COLO668 (cell line): ENCODE data around the gene UBR2.

Experiments
- DNase-seq: peaks from one replicate; lab custom pipeline; 2025; ENCODE audit not compliant: unreplicated experiment; lab: John Stamatoyannopoulos, UW

UBR2 gene

DNA sequence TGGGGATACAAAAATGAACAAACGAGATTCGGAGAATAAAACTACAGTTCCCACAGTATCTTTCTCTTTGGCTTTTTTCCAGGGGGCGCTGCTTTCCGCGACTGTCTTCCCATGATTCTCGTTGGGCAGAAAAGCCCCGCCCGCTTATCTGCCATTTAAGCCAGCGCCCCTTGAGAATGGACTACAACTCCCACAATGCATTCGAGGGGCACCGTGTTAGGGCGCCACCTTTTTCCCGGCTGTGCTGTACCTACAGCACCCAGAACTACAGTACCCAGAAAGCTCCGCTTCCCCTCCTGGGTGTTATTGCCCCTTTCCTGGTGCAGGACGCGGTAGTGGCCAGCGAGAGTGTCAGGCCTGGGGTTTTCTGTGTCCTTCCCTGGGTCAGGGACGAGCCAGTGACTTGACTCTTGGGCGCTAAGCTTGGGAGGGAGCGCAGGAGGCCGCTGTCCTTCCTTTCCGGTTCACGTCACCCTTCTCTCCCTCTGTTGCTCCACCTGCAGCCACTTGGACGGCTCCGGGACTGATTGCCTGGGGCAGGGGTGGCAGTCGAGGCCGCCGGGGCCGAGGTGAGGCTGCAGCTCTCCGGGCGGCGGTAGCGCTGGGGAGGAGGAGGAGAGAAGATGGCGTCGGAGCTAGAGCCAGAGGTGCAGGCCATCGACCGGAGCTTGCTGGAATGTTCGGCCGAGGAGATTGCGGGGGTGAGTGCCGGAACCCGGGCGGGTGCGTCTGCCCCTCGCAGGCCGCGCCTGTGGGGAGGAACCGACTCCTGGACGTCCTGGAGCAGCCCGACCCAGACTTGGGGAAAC lies at the start of gene UBR2:
Gene UBR2, plus strand, starts transcription at position 333 of the 809 bp plus-strand sequence. Its CDS starts 291 bp downstream, at position 624.
- peak; percentile 91 for DNase-seq

DNA sequence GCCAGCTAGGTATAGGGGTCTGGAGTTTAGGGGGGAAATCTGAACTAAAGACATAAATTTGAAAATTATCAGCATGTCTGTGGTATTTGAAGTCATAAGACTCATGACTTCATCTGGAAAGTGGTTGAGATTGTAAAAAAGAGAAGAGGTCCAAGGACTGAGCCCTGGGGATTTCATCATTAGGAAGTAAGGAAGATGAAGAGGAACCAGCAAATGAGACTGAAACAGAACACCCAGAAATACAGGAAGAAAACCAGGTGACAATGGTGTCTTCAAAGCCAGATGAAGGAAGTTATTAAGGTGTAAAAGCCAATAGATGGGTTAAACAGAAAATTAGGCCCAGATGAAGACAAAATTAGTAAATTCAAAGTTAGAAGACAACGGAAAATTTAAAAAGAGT lies 49.1 kb upstream of the UBR2 start:
- no peak for DNase-seq

- DNase-seq = no peak
These were observed 44.0 kb upstream of the UBR2 start for GRCh38 chr6:42519779-42520178.

GRCh38 chr6:42520786-42521607 lies 42.8 kb upstream of the UBR2 start:
- no peak for DNase-seq

GRCh38 chr6:42522036-42522435 lies 41.8 kb upstream of the UBR2 start:
- DNase-seq = no peak

DNA sequence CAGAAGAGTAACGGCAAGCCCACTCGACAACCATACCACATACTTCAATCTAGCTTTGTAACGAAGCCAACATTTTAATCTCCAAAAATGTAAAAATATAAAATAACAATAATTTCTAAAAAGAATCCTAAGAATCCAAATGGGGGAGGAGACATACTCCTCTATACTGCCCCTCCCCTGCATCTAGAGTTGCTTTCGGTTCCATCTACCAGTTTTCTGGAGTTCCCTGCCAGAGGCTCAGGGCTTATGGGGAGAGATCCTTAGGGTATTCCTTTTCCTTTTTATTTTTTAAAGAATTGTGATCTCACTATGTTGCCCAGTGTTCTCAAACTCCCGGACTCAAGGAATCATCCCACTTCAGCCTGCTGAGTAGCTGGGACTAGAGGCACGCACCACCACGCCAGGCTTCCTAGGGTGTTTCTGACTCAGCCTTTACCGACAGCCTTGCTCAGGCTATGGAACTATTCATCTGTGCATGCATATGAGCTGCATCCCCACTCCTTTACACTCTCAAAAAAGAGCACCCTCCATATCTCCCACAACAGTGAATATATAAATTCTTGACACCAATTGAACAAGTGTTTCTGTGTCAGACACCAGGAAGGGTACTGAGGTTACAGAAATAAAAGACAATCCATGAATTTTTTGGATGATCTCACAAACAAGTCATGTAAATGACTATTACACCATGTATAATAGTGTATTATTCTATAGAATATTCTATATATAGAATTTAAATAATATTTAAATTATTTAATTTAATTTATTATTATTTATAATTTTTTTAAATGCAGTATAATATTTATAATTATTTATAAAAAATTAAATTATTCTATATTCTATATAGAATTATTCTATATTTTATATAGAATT lies 40.7 kb upstream of the UBR2 start:
- DNase-seq = no peak

GRCh38 chr6:42525206-42525605 lies 38.6 kb upstream of the UBR2 start:
- DNase-seq = no peak

GRCh38 chr6:42526616-42527015 lies 37.2 kb upstream of the UBR2 start:
- no peak for DNase-seq

GRCh38 chr6:42527204-42527603 lies 36.6 kb upstream of the UBR2 start:
- no peak for DNase-seq

- no peak for DNase-seq
These were observed 33.5 kb upstream of the UBR2 start for GRCh38 chr6:42530296-42530695.

- DNase-seq = no peak
These were observed 33.1 kb upstream of the UBR2 start for GRCh38 chr6:42530751-42531150.

DNA sequence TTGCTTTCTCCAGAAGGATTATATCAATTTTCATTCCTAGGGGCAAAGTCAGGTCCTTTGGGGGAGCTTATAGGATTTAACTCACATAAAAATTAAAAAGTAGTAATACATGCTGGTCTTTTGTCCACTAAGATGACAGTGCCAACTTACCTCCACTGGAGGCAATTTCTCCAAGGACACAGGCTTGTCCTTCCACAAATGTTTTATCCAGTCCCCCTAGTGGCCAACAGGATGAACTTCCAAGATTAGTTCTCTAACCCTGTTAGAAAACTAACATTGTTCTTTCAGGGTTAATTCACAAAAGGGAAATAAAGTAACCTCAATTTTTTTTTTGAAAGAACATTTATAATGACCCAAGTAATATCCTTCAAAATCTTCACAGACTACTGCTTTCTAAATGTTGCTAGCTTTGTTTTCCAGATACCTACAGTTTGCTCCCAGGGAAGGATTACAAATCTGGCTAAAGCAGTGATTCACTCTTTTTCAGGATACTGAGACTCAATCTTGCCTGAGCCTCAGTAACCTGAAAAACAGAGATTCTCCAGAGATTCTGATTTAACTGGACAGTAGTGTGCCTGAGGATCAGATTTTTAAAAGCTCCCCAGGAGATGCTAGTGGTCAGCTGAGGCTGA lies 31.7 kb upstream of the UBR2 start:
- peak; percentile 3 for DNase-seq

GRCh38 chr6:42533794-42534193 lies 30.0 kb upstream of the UBR2 start:
- DNase-seq = no peak

- no peak for DNase-seq
These were observed 26.3 kb upstream of the UBR2 start for GRCh38 chr6:42537536-42537935.

DNA sequence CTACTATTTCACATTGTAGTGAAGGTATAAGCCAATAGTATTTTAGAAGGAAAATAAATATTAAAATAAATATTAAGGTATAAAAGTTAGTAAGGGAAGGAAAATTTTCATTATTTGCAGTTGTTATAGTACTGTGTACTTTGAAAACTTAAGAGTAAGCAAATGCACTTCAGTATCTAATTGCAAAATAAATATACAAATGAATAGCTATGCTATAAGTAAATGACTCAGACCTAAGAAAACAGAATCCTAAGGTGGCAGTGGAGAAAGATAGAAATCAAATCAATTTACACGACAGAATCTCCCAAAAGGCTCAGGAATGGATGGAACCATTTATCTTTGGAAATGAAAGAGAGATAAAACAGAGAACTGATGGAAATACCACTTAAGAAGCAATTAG lies 24.7 kb upstream of the UBR2 start:
- no peak for DNase-seq

GRCh38 chr6:42545226-42545773 lies 18.5 kb upstream of the UBR2 start:
- no peak for DNase-seq

DNA sequence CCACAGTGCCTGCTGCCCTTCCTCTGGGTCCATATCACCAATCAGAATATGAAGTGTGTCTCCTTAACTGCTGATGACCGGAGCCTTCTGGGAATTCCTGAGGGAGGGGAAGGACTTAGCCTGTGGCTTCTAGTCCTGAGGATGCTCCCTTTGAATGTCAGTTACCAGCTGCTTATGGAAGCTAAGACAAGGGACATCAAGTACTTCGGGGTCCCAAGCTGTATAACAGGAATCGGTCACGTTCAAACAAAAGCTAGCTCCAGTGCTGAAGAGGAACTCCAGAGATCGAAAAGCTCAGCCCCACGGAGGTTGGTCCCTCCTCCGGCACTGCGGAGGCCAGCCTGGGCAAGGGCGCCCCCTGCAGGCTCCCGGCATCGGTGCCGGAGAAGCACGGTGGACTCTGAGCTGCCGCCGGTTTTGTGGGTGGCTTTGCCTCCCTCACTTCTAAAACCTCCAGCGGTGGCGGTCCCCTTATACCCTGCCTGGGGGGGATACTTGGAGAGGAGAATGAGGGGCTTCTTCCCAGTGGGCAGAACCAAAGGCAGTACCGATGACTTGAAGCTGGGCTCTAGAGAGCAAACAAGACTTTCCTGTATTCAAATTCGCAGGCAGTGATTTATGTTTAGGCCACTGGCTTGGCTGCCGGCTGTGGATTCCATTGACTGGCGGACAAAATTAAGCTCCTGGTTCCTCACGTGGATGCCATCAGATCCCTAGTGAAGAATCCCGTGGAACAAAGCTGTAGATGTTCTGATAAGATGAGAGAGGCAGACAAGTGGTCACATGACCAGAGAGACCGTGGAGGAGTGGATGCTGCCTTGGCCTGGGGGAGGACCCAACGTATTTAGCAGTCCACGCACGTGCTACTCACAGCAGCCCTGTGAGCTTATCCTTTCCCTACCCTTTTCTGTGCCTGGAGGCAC lies 16.2 kb upstream of the UBR2 start:
- peak; percentile 59 for DNase-seq

GRCh38 chr6:42550277-42550676 lies 13.6 kb upstream of the UBR2 start:
- DNase-seq = no peak

GRCh38 chr6:42551217-42551616 lies 12.6 kb upstream of the UBR2 start:
- DNase-seq = no peak
